Chondrocyte (in vitro differentiated cells): ENCODE results near the gene ERICH6B. TPM values are rescaled to one million over a fixed set of nuclear protein-coding genes. Genes with fewer than 3 reads are reported as not detected.

Source experiments
- DNase-seq: peaks from one replicate; pipeline ENCODE4 v3.0.0; 2021; ENCODE audit warnings: mixed read lengths, low spot score
- H3K27ac Mint-ChIP-seq: one replicate; pipeline ENCODE4 v1.8.0; 2021; ENCODE audit warnings: mild to moderate bottlenecking, moderate library complexity, mixed read lengths; ENCODE audit not compliant: unreplicated experiment
- H3K27me3 Mint-ChIP-seq: 2 replicates; pipeline ENCODE4 v1.8.0; 2021; ENCODE audit warnings: low read depth, mixed read lengths
- H3K36me3 Mint-ChIP-seq: 2 replicates; pipeline ENCODE4 v1.8.0; 2021; ENCODE audit warnings: low read depth, mixed read lengths
- H3K4me1 Mint-ChIP-seq: 2 replicates; pipeline ENCODE4 v1.8.0; 2021; ENCODE audit warnings: low read depth, mild to moderate bottlenecking, mixed read lengths
- H3K4me3 Mint-ChIP-seq: one replicate; pipeline ENCODE4 v1.8.0; 2021; ENCODE audit warnings: mild to moderate bottlenecking, moderate library complexity, mixed read lengths; ENCODE audit not compliant: unreplicated experiment
- H3K9me3 Mint-ChIP-seq: 2 replicates; pipeline ENCODE4 v1.8.0; 2021; ENCODE audit warnings: low read depth, mixed read lengths
- total RNA-seq: library from RNA; stranded (reverse); gene quantifications from 3 replicates; pipeline ENCODE4 v1.2.1, GENCODE V29; 2021
- TF ChIP-seq, protein P1 (sequence below): fragments of 200-600 bp; sonication (generic); IDR thresholded peaks from 2 replicates; pipeline ENCODE4 v1.5.0; 2021; ENCODE audit warnings: antibody characterized with exemption, mild to moderate bottlenecking, moderate library complexity

The ERICH6B gene
- total RNA-seq, 1 donor from 2014 or later = not detected

DNA sequence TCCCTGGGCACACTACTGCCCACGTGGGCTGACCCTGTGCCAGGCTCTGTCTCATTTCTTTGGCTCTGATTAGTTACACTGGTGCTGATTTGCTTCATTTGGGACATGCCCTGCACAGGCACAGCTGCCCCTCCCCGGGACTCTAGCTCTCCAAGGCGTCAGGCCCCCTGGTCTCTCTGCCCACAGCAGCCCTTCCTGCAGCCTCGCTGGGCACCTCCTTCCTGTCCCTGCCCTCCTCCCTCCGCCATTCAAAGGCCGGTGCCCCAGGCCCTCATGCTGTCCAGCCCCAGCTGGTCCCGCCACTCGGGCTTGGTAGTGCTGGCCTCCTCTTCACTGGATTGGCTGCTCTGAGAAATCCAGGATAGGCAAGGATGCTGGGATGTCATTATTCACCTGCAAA lies 73.1 kb downstream of the ERICH6B start:
- Mint-ChIP-seq H3K27ac (no peak overlapping the region), H3K27me3 (no peaks in the 10 kb centered on the region), H3K4me3 (no peak overlapping the region), H3K4me1 (no peaks in the 10 kb centered on the region), H3K9me3 (no peaks in the 10 kb centered on the region), H3K36me3 (peaks cover 5% of the 10 kb centered on the region)
- TF ChIP-seq, protein P1, sequence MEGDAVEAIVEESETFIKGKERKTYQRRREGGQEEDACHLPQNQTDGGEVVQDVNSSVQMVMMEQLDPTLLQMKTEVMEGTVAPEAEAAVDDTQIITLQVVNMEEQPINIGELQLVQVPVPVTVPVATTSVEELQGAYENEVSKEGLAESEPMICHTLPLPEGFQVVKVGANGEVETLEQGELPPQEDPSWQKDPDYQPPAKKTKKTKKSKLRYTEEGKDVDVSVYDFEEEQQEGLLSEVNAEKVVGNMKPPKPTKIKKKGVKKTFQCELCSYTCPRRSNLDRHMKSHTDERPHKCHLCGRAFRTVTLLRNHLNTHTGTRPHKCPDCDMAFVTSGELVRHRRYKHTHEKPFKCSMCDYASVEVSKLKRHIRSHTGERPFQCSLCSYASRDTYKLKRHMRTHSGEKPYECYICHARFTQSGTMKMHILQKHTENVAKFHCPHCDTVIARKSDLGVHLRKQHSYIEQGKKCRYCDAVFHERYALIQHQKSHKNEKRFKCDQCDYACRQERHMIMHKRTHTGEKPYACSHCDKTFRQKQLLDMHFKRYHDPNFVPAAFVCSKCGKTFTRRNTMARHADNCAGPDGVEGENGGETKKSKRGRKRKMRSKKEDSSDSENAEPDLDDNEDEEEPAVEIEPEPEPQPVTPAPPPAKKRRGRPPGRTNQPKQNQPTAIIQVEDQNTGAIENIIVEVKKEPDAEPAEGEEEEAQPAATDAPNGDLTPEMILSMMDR = no peak
- DNase-seq = peak; percentile 91

GRCh38 chr13:45541806-45542205 lies 73.7 kb downstream of the ERICH6B start:
- DNase-seq = peak; percentile 83
- peaks cover 6% of the 10 kb centered on the region for H3K36me3 Mint-ChIP-seq
- H3K27ac Mint-ChIP-seq = no peak overlapping the region
- no peaks in the 10 kb centered on the region for H3K27me3 Mint-ChIP-seq
- no peaks in the 10 kb centered on the region for H3K4me1 Mint-ChIP-seq
- no peak overlapping the region for H3K4me3 Mint-ChIP-seq
- H3K9me3 Mint-ChIP-seq = no peaks in the 10 kb centered on the region
- TF ChIP-seq, protein P1 = no peak

- no peaks in the 10 kb centered on the region for H3K4me1 Mint-ChIP-seq
- peaks cover 8% of the 10 kb centered on the region for H3K36me3 Mint-ChIP-seq
- H3K27ac Mint-ChIP-seq = no peak overlapping the region
Observed at GRCh38 chr13:45540864-45541263, 74.7 kb downstream of the ERICH6B start.

GRCh38 chr13:45540195-45540594 lies 75.3 kb downstream of the ERICH6B start:
- H3K9me3 Mint-ChIP-seq = no peaks in the 10 kb centered on the region
- H3K27me3 Mint-ChIP-seq = no peaks in the 10 kb centered on the region
- TF ChIP-seq, protein P1 = no peak
- peaks cover 11% of the 10 kb centered on the region for H3K36me3 Mint-ChIP-seq
- H3K4me3 Mint-ChIP-seq = no peak overlapping the region
- H3K4me1 Mint-ChIP-seq = no peaks in the 10 kb centered on the region
- DNase-seq = no peak
- no peak overlapping the region for H3K27ac Mint-ChIP-seq

More at GRCh38 chr13:45540864-45541263, 74.7 kb downstream of the ERICH6B start:
- TF ChIP-seq, protein P1 = no peak
- DNase-seq = no peak
- no peaks in the 10 kb centered on the region for H3K27me3 Mint-ChIP-seq
- H3K9me3 Mint-ChIP-seq = no peaks in the 10 kb centered on the region
- H3K4me3 Mint-ChIP-seq = no peak overlapping the region

DNA sequence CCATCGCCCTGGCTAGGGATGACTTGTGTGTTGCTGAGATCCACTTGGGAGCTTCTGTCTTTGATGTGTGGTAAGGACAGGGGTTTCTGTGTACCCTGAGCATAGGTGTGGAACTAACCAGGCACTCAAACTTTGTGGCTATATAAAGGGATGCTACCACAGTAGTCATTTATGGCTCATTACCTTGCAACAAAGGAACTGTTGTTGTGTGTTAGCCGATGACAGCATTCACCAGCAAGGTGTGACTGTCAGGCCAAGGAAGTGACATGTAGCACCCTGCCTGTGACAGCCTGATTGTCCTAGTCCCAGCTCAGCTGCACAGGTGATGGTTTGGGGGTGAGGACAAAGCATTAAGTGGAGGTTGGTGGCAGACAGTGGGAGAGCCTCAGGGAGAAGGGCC lies 77.2 kb downstream of the ERICH6B start:
- TF ChIP-seq, protein P1 = no peak
- H3K4me1 Mint-ChIP-seq = no peaks in the 10 kb centered on the region
- H3K27ac Mint-ChIP-seq = no peak overlapping the region
- no peaks in the 10 kb centered on the region for H3K9me3 Mint-ChIP-seq
- DNase-seq = no peak
- no peaks in the 10 kb centered on the region for H3K27me3 Mint-ChIP-seq
- peaks cover 26% of the 10 kb centered on the region for H3K36me3 Mint-ChIP-seq
- H3K4me3 Mint-ChIP-seq = no peak overlapping the region
